Esophagus (tissue), 2 donors: ENCODE data around the gene SCAMP5. TPM values are rescaled to one million over a fixed set of nuclear protein-coding genes. Genes with fewer than 3 reads are reported as not detected.

Experiments
- H3K27ac ChIP-seq, 2 donors: one replicate each; pipeline ENCODE4 v1.5.1; 2013; ENCODE audit warnings: low read depth in 2 of 2, mild to moderate bottlenecking in 2 of 2, inconsistent platforms in 1 of 2, low read length in 1 of 2, moderate library complexity in 1 of 2
- H3K27me3 ChIP-seq, 2 donors: one replicate each; pipeline ENCODE4 v1.6.1; 2013; ENCODE audit warnings: low read length in 2 of 2, control low read depth in 1 of 2, mild to moderate bottlenecking in 1 of 2; ENCODE audit not compliant: insufficient read depth in 2 of 2, control insufficient read depth in 1 of 2
- H3K36me3 ChIP-seq, 2 donors: one replicate each; pipeline ENCODE4 v1.6.1; 2013; ENCODE audit warnings: low read length in 1 of 2; ENCODE audit not compliant: control insufficient read depth in 2 of 2, insufficient read depth in 2 of 2
- H3K4me1 ChIP-seq, 2 donors: one replicate each; pipeline ENCODE4 v1.6.1; 2013; ENCODE audit warnings: low read length in 1 of 2; ENCODE audit not compliant: control insufficient read depth in 2 of 2, insufficient read depth in 2 of 2
- H3K4me3 ChIP-seq, 2 donors: one replicate each; pipeline ENCODE4 v1.5.1; 2013; ENCODE audit warnings: low read length in 2 of 2, mild to moderate bottlenecking in 2 of 2, low read depth in 1 of 2, moderate library complexity in 1 of 2
- H3K9me3 ChIP-seq, 2 donors: one replicate each; pipeline ENCODE4 v1.6.1; 2013; ENCODE audit warnings: mild to moderate bottlenecking in 2 of 2, low read depth in 1 of 2, low read length in 1 of 2, moderate library complexity in 1 of 2; ENCODE audit not compliant: control insufficient read depth in 2 of 2, insufficient read depth in 1 of 2
- WGBS, 2 donors: extraction: QIAGEN DNeasy Blood & Tissue Kit; methylation state at CpG; one replicate each; pipeline ENCODE4 v1.1.7; 2013; 5-methylcytosine and 5-hydroxymethylcytosine counted together
- polyA plus RNA-seq, 2 donors: library from polyadenylated mRNA; stranded (reverse); fragments of 200-250 nt; gene quantifications; one replicate each; pipeline ENCODE4 v1.2.3, GENCODE V29; 2013
- donor health status: healthy with polysubstance abuse.
- donor health status: Bipolar disorder and iron deficiency.

The SCAMP5 gene
- polyA plus RNA-seq, 2 donors: 0.24 to 0.41 TPM

DNA sequence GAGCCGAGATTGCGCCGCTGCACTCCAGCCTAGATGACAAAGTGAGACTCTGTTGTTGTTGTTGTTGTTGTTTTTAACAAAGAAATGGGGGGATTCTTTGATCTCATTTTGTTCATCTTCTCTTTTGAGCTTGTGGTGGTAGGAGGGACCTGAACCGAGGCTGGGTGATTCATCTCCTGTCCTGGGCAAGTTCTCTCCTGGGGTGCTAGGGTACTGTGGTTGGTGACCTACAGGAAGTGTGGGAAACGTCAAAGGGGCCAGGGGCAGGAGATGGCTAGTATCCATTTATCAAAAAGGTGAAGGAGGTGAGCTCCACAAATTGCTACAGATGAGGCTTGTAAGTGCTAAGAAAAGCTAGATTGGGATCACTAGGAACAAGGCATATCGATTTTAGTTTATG, 42.3 kb downstream of the SCAMP5 start:
- H3K9me3 ChIP-seq: no peaks in the 10 kb centered on the region
- WGBS, 2 donors: 75 to 78% methylated on average over 6 of the region's 6 CpGs
- no peaks in the 10 kb centered on the region for H3K27me3 ChIP-seq
- H3K4me1 ChIP-seq: peaks cover 3 to 7% of the 10 kb centered on the region in 2 donors
- peaks cover 0 to 3% of the 10 kb centered on the region in 2 donors for H3K36me3 ChIP-seq
- peak overlapping the region in 1 of 2 donors; percentile 91 for H3K27ac ChIP-seq
- H3K4me3 ChIP-seq: no peak overlapping the region

DNA sequence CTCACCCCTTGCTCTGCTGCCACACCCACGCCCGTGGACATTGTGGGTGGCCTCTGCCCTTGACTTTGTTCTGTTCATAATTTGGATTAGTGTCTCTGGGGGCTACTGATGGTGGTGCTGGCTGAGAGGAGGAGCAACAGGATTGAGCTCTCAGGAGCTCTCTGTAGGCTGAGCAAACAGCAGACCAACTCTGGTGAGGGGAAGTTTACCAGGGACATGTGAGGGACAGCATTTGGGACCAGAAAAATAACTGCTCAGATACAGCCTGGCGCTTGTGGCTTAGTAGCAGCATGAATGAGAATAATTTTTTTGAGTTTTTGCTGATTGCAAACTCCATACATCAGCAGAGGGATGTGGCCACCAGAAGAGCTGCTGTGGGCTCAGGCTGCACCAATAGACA, 42.9 kb downstream of the SCAMP5 start:
- peaks cover 0 to 3% of the 10 kb centered on the region in 2 donors for H3K36me3 ChIP-seq
- peak overlapping the region in 1 of 2 donors; percentile 9 for H3K27ac ChIP-seq
- no peaks in the 10 kb centered on the region for H3K27me3 ChIP-seq
- 65 to 73% methylated on average over 3 of the region's 3 CpGs for WGBS, 2 donors
- peaks cover 5 to 12% of the 10 kb centered on the region in 2 donors for H3K4me1 ChIP-seq
- H3K9me3 ChIP-seq: no peaks in the 10 kb centered on the region
- no peak overlapping the region for H3K4me3 ChIP-seq

DNA sequence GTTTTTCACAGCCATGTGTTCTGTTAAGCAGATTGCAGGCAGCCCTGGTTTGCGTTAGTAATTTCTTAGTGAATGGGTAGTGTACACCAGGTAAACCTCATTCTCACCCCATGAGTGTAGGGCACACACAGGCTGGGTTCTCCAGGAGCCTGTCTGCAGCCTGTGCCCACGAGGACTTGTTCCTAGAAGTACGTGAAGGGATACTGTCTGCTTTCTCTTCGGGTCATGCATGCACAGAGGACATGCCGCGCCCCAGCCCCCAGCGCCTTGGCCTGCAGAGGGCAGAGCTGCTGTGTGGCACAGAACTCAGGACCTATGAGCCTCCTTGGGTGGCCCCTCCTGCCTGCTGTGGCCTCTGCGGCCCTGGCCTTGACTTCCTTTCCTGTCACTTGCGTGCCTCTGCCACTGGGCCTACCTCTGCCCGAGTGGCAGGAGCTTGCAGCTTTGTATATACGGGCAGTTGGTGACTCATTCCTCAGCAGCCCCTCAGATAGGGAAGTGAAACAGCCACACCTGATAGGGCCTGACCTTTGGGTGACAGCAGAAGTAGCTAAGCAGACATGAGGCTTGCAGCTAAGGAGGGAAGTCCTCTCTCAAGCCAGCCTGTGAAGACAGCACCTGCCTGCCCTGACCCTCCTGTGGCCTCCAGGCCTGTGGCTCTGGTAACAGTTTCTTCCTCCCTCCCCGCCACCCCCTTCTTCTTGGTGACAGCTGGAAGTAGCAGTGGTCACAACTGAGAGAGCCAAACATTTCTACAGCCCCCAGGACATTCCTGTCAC, 47.6 kb downstream of the SCAMP5 start:
- no peak overlapping the region for H3K4me3 ChIP-seq
- H3K27me3 ChIP-seq: no peaks in the 10 kb centered on the region
- no peaks in the 10 kb centered on the region for H3K9me3 ChIP-seq
- peaks cover 17 to 37% of the 10 kb centered on the region in 2 donors for H3K4me1 ChIP-seq
- peaks cover 5 to 9% of the 10 kb centered on the region in 2 donors for H3K36me3 ChIP-seq
- WGBS, 2 donors: 43 to 55% methylated on average over 12 of the region's 12 CpGs
- peak overlapping the region; percentile 76 to 92 for H3K27ac ChIP-seq

DNA sequence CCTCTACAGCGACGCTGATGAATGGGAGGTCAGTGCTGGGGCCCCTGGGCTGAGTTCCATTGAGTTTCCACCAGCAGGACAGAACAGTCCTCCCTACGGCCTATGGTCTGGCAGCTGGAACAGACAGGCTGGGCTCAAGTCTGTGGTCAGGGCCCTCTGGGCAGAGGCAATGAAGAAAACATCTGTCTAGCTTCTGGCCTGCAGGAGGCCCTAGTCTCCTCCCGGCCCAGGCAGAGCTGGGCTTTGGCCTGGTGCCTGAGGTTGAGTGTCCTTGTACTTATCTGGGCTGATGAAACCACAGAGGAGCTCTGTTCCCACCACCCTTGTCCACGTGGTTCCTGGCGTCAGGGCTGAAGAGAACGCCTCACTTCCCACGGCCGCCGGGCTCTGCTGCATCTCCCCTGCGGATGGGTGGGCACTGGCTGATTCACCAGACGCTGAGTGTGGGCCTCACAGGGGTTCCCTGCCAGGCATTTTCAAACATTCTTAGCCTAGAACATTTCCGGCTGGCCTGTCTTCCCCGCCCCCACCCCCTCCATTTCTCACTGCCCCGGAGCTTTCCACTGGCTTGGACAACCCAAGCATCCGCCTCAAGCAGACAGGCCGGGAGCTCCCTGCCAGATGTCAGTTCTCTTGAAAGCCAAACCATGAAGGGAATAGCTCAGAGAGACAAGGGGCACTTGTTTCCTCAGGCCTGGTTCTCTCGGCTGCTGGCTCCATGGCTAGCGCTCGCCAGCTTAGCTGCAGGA, 48.3 kb downstream of the SCAMP5 start:
- H3K36me3 ChIP-seq: peaks cover 5 to 12% of the 10 kb centered on the region in 2 donors
- peak overlapping the region in 1 of 2 donors; percentile 23 for H3K4me3 ChIP-seq
- peak overlapping the region; percentile 76 to 92 for H3K27ac ChIP-seq
- no peaks in the 10 kb centered on the region for H3K9me3 ChIP-seq
- H3K4me1 ChIP-seq: peaks cover 17 to 37% of the 10 kb centered on the region in 2 donors
- H3K27me3 ChIP-seq: no peaks in the 10 kb centered on the region
- whole genome bisulfite sequencing, 2 donors: 51 to 53% methylated on average over 20 of the region's 20 CpGs

DNA sequence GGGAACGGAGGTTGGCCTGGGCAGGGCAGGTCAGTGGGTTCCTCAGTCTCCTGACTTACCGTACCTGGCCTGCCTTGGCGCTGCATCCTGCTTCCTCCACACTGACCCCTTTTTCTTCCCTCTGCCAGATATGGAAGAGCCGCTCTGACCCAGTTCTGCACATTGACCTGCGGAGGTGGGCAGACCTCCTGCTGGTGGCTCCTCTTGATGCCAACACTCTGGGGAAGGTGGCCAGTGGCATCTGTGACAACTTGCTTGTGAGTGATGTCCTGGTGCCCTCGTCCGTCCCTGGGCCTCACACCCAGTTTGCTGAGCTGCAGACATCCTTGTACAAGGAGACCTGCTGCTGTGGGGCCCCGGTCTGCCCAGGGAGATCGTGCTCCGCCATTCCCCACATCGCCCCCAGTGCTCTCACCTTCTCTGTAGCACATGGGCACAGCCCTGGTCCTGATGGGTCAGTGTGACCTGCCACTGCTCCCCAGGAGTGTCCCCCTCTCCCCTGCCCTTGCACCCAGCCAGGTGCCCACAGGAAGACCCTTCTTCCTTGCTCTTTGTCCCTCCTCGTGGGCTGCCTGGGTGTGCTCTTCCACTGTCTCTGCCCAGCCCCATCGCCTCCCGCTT, 49.0 kb downstream of the SCAMP5 start:
- no peaks in the 10 kb centered on the region for H3K9me3 ChIP-seq
- H3K27ac ChIP-seq: peak overlapping the region; percentile 76 to 92
- no peaks in the 10 kb centered on the region for H3K27me3 ChIP-seq
- peaks cover 5 to 16% of the 10 kb centered on the region in 2 donors for H3K36me3 ChIP-seq
- WGBS, 2 donors: 81 to 90% methylated on average over 13 to 14 of the region's 14 CpGs
- H3K4me3 ChIP-seq: no peak overlapping the region
- H3K4me1 ChIP-seq: peaks cover 17 to 35% of the 10 kb centered on the region in 2 donors

DNA sequence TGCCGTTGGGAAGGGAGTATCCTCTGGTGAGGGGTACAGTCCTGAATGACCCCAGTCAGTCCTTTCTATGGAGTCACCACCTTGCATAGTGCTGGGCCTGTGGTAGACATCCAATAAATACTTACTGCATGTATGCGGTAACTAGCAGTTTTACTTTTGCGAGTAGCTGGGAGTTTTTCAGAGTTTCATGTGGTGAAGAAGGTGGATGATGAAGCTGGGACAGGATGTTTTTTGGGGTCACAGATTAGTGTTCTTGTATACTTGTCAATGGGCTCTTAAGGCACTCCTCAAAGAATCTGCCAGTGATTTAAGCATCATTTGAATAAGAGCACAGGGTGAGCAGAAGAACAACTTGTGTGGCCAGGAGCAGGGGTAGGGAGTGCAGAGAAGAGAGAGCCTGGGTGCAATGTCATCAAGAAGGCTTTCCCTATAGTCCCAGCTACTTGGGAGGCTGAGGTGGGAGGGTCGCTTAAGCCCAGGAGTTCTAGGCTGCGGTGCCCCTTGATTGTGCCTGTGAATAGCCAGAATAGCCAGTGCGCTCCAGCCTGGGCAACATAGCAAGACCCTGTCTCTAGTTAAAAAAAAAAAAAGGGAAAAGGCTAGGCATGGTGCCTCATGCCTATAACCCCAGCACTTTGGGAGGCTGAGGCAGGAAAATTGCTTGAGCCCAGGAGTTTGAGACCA, 50.1 kb downstream of the SCAMP5 start:
- WGBS, 2 donors: 90 to 97% methylated on average over 6 of the region's 6 CpGs
- Histone ChIP-seq H3K27me3 (no peaks in the 10 kb centered on the region), H3K9me3 (no peaks in the 10 kb centered on the region), H3K27ac (no peak overlapping the region), H3K4me3 (no peak overlapping the region), H3K4me1 (peaks cover 17 to 35% of the 10 kb centered on the region in 2 donors), H3K36me3 (peaks cover 5 to 16% of the 10 kb centered on the region in 2 donors)

DNA sequence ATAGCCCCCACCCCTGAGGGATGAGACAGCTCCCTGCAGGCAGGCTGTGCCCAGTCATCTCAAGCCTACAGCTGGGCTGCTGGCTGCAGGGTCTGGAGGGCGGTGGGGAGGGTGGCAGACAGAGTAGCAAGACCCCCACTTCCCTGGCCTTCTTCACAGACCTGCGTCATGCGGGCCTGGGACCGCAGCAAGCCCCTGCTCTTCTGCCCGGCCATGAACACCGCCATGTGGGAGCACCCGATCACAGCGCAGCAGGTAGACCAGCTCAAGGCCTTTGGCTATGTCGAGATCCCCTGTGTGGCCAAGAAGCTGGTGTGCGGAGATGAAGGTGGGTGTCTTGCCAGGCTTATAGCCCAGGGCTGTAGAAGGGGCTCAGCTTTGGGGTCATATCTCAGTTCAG, 53.0 kb downstream of the SCAMP5 start:
- peak overlapping the region in 1 of 2 donors; percentile 34 for H3K27ac ChIP-seq
- 99% methylated on average over 10 of the region's 10 CpGs for WGBS, 2 donors
- H3K9me3 ChIP-seq: no peaks in the 10 kb centered on the region
- H3K4me3 ChIP-seq: no peak overlapping the region
- peaks cover 5 to 13% of the 10 kb centered on the region in 2 donors for H3K36me3 ChIP-seq
- peaks cover 14 to 24% of the 10 kb centered on the region in 2 donors for H3K4me1 ChIP-seq
- no peaks in the 10 kb centered on the region for H3K27me3 ChIP-seq

DNA sequence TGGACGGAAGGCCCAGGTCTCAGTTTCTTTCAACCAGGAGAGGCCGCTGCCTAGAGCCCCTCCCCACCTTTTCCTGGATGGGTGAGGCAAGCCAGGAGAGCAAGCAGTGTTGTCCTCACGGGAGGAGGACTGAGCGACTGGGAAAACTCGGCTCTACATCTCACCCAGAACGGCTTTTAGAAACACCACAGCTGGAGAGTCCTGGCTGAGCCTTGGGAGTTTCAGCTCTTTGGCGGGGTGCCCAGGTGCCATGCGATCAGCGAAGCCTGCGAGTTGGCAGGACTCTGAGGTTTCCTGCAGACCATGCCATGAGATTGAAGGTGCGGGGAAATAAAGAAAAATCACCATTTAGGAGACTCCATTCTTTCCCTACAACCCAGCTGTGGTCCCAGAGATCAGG, 54.0 kb downstream of the SCAMP5 start:
- Histone ChIP-seq H3K9me3 (no peaks in the 10 kb centered on the region), H3K27ac (no peak overlapping the region), H3K4me3 (no peak overlapping the region), H3K27me3 (no peaks in the 10 kb centered on the region), H3K36me3 (peaks cover 4 to 11% of the 10 kb centered on the region in 2 donors), H3K4me1 (peaks cover 14 to 20% of the 10 kb centered on the region in 2 donors)
- 33 to 57% methylated on average over 11 of the region's 11 CpGs for WGBS, 2 donors

DNA sequence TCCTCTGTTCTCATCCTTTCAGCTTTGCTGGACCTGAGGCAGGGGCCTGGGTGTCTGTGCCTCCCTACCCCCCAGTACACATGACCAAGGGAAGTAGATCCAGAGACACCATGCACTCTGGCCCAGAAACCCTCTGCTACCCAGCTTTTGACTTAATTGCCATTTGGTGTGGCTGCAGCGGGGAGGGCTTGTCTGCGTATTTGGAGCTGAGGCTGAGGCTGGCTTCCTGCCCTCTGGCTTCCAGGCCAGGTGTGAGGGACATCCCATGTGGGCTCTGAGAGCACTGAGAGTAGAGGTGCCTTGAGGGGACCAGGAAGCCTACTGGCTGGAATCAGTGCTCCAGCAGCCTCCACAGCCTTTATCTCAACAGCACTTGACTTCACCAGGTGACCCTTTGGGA, 54.9 kb downstream of the SCAMP5 start:
- peaks cover 11 to 18% of the 10 kb centered on the region in 2 donors for H3K4me1 ChIP-seq
- H3K9me3 ChIP-seq: no peaks in the 10 kb centered on the region
- no peaks in the 10 kb centered on the region for H3K27me3 ChIP-seq
- H3K36me3 ChIP-seq: peaks cover 0 to 9% of the 10 kb centered on the region in 2 donors
- no peak overlapping the region for H3K4me3 ChIP-seq
- WGBS, 2 donors: 84 to 98% methylated on average over 2 of the region's 2 CpGs
- no peak overlapping the region for H3K27ac ChIP-seq
